IPS DF 6.9 (cell line): ENCODE results near the gene MME.
"Not testable (repeated sequence)": the region's sequence is repeated elsewhere in the genome, so short reads cannot be mapped to it uniquely, and the experiment has no call there.

Experiments used
- DNase-seq: peaks from one replicate; pipeline ENCODE4 v3.0.0-alpha.2; 2013; ENCODE audit warnings: low read depth, low spot score
- H3K27ac ChIP-seq: one replicate; pipeline ENCODE4 v1.5.1; 2013; ENCODE audit warnings: low read length, control low read depth
- H3K27me3 ChIP-seq: 2 replicates; pipeline ENCODE4 v1.6.1; 2013; ENCODE audit warnings: mild to moderate bottlenecking, low read length; ENCODE audit not compliant: control insufficient read depth, insufficient read depth
- H3K36me3 ChIP-seq: 2 replicates; pipeline ENCODE4 v1.6.1; 2013; ENCODE audit warnings: low read length; ENCODE audit not compliant: control insufficient read depth, insufficient read depth
- H3K4me1 ChIP-seq: 2 replicates; pipeline ENCODE4 v1.6.1; 2013; ENCODE audit warnings: low read length; ENCODE audit not compliant: control insufficient read depth, insufficient read depth
- H3K4me3 ChIP-seq: 2 replicates; pipeline ENCODE4 v1.5.1; 2013; ENCODE audit warnings: mild to moderate bottlenecking, low read length
- H3K9me3 ChIP-seq: 2 replicates; pipeline ENCODE4 v1.6.1; 2013; ENCODE audit warnings: low read length, inconsistent platforms; ENCODE audit not compliant: control insufficient read depth, insufficient read depth
- WGBS: extraction: QIAGEN DNeasy Blood & Tissue Kit; methylation state at CpG from one replicate; pipeline ENCODE4 v1.1.7; 2013; ENCODE audit warnings: mixed read lengths, missing lambda C conversion rate; ENCODE audit not compliant: insufficient read length, insufficient coverage; 5-methylcytosine and 5-hydroxymethylcytosine counted together

Gene MME

GRCh38 chr3:155103686-155104085, 23.6 kb downstream of the MME start:
- no peaks in the 10 kb centered on the region for H3K36me3 ChIP-seq
- H3K4me3 ChIP-seq, result no peak overlapping the region
- WGBS, result 100% methylated on average over 1 of the region's 2 CpGs
- no peaks in the 10 kb centered on the region for H3K27me3 ChIP-seq
- no peak overlapping the region for H3K27ac ChIP-seq
- H3K4me1 ChIP-seq, result no peaks in the 10 kb centered on the region
- DNase-seq, result no peak
- H3K9me3 ChIP-seq, result no peaks in the 10 kb centered on the region

DNA sequence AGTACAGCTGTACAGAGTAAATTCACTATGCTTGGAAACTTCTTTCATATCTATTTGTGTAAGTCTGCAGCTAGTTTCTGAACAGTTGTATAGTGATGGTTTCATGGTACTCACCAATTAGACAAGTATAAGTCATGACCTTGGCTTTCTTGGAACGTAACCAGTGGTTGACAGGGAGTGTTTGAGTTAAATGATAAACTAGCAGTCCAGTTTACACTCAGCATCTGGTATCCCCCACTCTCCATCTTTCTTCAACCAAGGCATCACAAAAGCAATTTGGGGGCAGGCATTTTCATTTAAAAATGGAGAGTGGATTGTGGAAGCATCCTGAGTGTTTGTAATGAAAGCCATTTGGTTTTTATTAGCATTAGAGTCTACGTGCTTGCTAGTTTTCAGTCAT, 26.0 kb downstream of the MME start:
- DNase-seq, result no peak
- no peaks in the 10 kb centered on the region for H3K4me1 ChIP-seq
- no peak overlapping the region for H3K27ac ChIP-seq
- no CpG with 5 or more reads among the region's 2 CpGs for WGBS
- no peaks in the 10 kb centered on the region for H3K27me3 ChIP-seq
- no peaks in the 10 kb centered on the region for H3K9me3 ChIP-seq
- H3K4me3 ChIP-seq, result no peak overlapping the region
- H3K36me3 ChIP-seq, result no peaks in the 10 kb centered on the region

DNA sequence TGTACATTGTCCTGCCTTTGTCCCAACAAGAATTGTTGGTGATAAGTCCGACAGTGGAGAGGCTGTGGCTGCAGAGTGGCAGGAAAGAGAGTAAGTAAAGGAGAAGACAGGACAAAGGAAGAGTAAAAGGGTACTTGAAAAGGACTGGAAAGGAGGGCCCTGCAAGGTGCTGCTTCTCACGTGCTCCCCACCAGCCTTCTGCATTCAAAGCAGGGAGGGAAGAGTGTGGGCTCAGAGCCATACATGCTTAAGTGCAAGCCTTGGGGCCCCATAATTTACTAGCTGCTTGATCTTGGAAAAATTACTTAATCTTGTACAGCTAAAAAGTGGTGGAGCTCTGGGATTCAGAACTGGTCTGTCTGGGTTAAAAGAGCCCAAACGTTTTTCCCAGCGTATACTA, 29.9 kb downstream of the MME start:
- no CpG with 5 or more reads among the region's 4 CpGs for WGBS
- no peaks in the 10 kb centered on the region for H3K4me1 ChIP-seq
- H3K27me3 ChIP-seq, result no peaks in the 10 kb centered on the region
- no peaks in the 10 kb centered on the region for H3K9me3 ChIP-seq
- no peaks in the 10 kb centered on the region for H3K36me3 ChIP-seq
- DNase-seq, result no peak
- H3K27ac ChIP-seq, result no peak overlapping the region
- H3K4me3 ChIP-seq, result no peak overlapping the region

GRCh38 chr3:155110996-155111901, 31.1 kb downstream of the MME start:
- Histone ChIP-seq H3K4me1 (no peaks in the 10 kb centered on the region), H3K27ac (no peak overlapping the region), H3K36me3 (no peaks in the 10 kb centered on the region), H3K9me3 (no peaks in the 10 kb centered on the region), H3K4me3 (no peak overlapping the region), H3K27me3 (no peaks in the 10 kb centered on the region)
- WGBS, result no CpG with 5 or more reads among the region's 11 CpGs
- DNase-seq, result no peak

DNA sequence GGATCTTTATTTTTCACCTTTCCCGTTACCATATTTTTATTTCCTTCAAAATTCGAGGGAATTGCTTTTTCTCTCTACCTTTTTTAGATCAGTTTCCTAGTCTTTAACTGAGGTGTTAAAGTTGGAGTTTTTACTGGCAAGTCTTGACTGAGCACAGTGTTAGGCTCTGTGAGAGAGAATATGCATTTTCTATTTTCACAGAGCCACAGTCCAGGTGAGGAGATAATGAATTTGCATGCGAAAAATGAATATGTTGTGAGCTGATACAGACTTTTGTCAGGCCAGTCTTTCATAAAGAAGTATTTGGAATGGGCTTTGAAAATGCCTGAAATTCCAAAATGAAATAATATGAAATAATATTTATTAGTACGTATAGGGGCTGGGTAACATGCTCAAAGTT, 31.9 kb downstream of the MME start:
- no peaks in the 10 kb centered on the region for H3K4me1 ChIP-seq
- no peaks in the 10 kb centered on the region for H3K27me3 ChIP-seq
- no peak for DNase-seq
- no peak overlapping the region for H3K4me3 ChIP-seq
- no peaks in the 10 kb centered on the region for H3K9me3 ChIP-seq
- no peaks in the 10 kb centered on the region for H3K36me3 ChIP-seq
- 100% methylated on average over 1 of the region's 4 CpGs for WGBS
- no peak overlapping the region for H3K27ac ChIP-seq

DNA sequence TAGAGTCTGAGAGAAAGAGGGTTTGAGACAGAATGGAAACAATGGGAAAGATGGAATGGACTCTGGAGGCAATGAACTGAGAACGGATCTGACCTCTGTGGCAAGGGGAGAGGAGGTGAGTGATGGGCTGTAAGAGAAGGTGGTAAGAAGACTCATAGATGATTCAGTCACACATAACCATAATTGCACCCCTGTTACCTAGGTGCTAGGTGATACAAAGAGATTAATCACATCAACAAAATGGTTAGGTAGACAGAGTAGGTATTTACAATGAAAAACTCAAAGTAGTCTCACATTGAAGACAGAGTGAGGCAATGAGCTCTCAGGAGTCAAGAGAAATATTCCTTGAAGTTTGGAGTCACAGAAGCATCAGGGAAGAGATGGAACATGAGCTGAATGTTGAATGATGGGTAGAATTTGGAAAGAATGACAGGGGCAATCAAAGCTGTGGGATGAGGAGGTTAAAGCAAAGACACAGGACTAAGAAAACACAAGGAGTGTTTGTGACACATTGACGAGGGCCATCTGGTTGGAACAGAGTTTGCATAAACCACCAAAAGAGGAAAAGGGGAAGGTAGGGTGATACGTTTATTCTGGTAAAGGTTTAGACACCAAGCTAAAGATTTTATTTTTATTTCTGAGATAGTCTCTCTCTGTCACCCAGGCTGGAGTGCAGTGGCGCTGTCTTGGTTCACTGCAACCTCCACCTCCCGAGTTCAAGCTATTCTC, 32.7 kb downstream of the MME start:
- WGBS, result no CpG with 5 or more reads among the region's 5 CpGs
- DNase-seq, result no peak
- Histone ChIP-seq H3K9me3 (no peaks in the 10 kb centered on the region), H3K4me3 (no peak overlapping the region), H3K4me1 (no peaks in the 10 kb centered on the region), H3K27me3 (no peaks in the 10 kb centered on the region), H3K36me3 (no peaks in the 10 kb centered on the region), H3K27ac (no peak overlapping the region)

- WGBS, result no CpG with 5 or more reads among the region's 14 CpGs
- H3K4me3 ChIP-seq, DNase-seq, H3K36me3 ChIP-seq, H3K9me3 ChIP-seq, H3K27me3 ChIP-seq, H3K27ac ChIP-seq, H3K4me1 ChIP-seq: not testable (repeated sequence)
These were observed 44.6 kb downstream of the MME start for GRCh38 chr3:155124745-155125144.

GRCh38 chr3:155129396-155129795, 49.3 kb downstream of the MME start:
- Histone ChIP-seq H3K4me3 (no peak overlapping the region), H3K27ac (no peak overlapping the region), H3K4me1 (no peaks in the 10 kb centered on the region), H3K36me3 (no peaks in the 10 kb centered on the region), H3K9me3 (no peaks in the 10 kb centered on the region), H3K27me3 (no peaks in the 10 kb centered on the region)
- 100% methylated on average over 1 of the region's 2 CpGs for WGBS
- DNase-seq, result no peak

- no peak for DNase-seq
- Histone ChIP-seq H3K4me3 (no peak overlapping the region), H3K9me3 (no peaks in the 10 kb centered on the region), H3K4me1 (no peaks in the 10 kb centered on the region), H3K27me3 (no peaks in the 10 kb centered on the region), H3K27ac (no peak overlapping the region), H3K36me3 (no peaks in the 10 kb centered on the region)
These were observed 49.9 kb downstream of the MME start for GRCh38 chr3:155130001-155130400.

- no peak overlapping the region for H3K27ac ChIP-seq
- H3K4me1 ChIP-seq, result no peaks in the 10 kb centered on the region
- no peaks in the 10 kb centered on the region for H3K27me3 ChIP-seq
- H3K4me3 ChIP-seq, result no peak overlapping the region
- no peaks in the 10 kb centered on the region for H3K36me3 ChIP-seq
- WGBS, result no CpG with 5 or more reads among the region's 4 CpGs
- no peaks in the 10 kb centered on the region for H3K9me3 ChIP-seq
- no peak for DNase-seq
These were observed 51.0 kb downstream of the MME start for GRCh38 chr3:155131104-155131503.
